ENCODE data around the gene ADCY4.
"Not testable (repeated sequence)": the region's sequence is repeated elsewhere in the genome, so short reads cannot be mapped to it uniquely, and the experiment has no call there.

ADCY4 gene

DNA sequence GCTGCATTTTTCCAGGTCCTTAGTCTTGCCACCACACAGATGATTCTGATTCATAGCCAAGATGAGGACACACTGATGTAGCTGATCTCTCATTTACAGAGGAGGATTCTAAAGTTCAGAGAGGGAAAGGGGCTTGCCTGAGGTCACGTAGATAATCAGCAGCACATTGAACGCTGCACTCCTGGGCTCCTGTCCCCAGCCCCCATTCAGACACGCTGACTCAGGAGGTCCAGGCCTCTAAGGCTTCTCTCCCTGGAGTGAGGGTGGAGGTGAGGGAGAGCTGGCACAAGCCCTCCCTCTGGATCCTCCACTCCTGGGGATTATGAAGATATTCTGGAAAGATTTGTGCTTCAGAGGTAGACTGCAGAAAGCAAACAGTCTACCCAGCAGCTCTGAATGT lies 43.5 kb upstream of the ADCY4 start:
- no peak for DNase-seq (ENCODE audit: low read depth in 2 of 2)
- TF ChIP-seq, protein P1, sequence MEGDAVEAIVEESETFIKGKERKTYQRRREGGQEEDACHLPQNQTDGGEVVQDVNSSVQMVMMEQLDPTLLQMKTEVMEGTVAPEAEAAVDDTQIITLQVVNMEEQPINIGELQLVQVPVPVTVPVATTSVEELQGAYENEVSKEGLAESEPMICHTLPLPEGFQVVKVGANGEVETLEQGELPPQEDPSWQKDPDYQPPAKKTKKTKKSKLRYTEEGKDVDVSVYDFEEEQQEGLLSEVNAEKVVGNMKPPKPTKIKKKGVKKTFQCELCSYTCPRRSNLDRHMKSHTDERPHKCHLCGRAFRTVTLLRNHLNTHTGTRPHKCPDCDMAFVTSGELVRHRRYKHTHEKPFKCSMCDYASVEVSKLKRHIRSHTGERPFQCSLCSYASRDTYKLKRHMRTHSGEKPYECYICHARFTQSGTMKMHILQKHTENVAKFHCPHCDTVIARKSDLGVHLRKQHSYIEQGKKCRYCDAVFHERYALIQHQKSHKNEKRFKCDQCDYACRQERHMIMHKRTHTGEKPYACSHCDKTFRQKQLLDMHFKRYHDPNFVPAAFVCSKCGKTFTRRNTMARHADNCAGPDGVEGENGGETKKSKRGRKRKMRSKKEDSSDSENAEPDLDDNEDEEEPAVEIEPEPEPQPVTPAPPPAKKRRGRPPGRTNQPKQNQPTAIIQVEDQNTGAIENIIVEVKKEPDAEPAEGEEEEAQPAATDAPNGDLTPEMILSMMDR (IDR thresholded peaks at IDR 0.05; ENCODE audit: low read depth, low read length) = no peak
- H3K4me3 ChIP-seq (replicated peaks in 1 of 2; ENCODE audit: low read depth in 2 of 2, low read length in 2 of 2) = no peak overlapping the region

DNA sequence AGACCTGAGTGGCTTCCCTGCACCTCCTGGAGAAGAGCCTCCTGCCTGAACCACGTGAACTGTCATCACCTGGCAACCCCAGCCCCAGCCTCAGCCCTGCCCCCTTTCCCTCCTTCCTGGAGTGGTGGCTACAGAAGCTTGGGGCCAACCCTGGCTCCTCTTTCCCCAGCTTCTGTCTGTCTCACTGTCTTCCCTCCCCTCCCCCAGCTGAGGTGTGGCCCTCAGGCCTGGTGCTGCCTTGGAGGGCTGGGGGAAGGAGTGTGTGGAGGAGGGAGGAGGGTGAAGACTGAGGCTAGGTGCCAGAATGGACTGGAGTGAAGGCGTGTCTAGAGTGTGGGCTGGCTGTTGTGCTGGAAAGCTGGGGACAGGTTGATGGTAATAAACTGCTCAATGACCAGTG lies 42.8 kb upstream of the ADCY4 start:
- TF ChIP-seq, protein P1 (IDR thresholded peaks at IDR 0.05; ENCODE audit: low read depth, low read length) = no peak
- no peak for DNase-seq (ENCODE audit: low read depth in 2 of 2)

DNA sequence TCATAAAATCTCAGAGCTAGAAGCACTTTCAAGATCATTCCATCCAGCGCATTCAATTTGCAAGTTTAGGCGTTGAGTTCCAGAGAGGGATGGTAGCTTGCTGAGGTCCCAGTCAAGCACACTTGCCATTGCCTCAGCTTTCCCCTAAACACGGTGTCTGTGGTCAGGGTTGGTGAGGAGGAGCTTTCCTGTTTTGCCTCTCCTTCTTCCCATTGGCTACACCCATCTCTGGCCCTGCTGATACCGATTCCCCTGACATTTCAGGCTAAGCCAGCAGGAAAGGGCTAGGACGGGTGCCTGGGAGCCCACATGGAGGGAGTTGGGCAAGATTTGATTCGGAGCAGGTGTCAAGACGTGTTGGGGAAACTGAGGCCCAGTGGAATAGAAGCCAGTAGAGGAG lies 42.3 kb upstream of the ADCY4 start:
- no peak overlapping the region for H3K4me3 ChIP-seq (replicated peaks in 1 of 2; ENCODE audit: low read depth in 2 of 2, low read length in 2 of 2)
- TF ChIP-seq, protein P1 (IDR thresholded peaks at IDR 0.05; ENCODE audit: low read depth, low read length) = no peak
- no peak for DNase-seq (ENCODE audit: low read depth in 2 of 2)

More for the DNA sequence above, 42.8 kb upstream of the ADCY4 start:
- no peak overlapping the region for H3K4me3 ChIP-seq (replicated peaks in 1 of 2; ENCODE audit: low read depth in 2 of 2, low read length in 2 of 2)

DNA sequence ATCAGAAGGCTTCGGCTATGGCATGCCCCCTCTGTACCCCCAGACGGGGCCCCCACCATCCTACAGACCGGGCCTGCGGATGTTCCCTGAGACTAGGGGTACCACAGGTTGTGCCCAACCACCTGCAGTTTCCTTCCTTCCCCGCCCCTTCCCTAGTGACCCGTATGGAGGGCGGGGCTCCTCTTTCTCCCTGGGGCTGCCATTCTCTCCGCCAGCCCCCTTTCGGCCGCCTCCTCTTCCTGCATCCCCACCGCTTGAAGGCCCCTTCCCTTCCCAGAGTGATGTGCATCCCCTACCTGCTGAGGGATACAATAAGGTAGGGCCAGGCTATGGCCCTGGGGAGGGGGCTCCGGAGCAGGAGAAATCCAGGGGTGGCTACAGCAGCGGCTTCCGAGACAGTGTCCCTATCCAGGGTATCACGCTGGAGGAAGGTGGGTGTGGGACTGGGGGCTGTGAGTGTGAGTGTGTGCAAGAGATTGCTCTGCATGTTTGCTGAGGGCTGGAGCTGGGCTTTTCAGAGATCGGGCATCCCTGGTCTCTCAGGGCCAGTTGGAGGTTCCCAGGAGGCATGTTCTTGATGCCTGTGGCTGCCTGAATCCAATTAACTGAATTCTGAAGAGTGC lies 41.7 kb upstream of the ADCY4 start:
- H3K4me3 ChIP-seq (replicated peaks in 1 of 2; ENCODE audit: low read depth in 2 of 2, low read length in 2 of 2) = no peak overlapping the region
- no peak for DNase-seq (ENCODE audit: low read depth in 2 of 2)
- TF ChIP-seq, protein P1 (IDR thresholded peaks at IDR 0.05; ENCODE audit: low read depth, low read length) = no peak

DNA sequence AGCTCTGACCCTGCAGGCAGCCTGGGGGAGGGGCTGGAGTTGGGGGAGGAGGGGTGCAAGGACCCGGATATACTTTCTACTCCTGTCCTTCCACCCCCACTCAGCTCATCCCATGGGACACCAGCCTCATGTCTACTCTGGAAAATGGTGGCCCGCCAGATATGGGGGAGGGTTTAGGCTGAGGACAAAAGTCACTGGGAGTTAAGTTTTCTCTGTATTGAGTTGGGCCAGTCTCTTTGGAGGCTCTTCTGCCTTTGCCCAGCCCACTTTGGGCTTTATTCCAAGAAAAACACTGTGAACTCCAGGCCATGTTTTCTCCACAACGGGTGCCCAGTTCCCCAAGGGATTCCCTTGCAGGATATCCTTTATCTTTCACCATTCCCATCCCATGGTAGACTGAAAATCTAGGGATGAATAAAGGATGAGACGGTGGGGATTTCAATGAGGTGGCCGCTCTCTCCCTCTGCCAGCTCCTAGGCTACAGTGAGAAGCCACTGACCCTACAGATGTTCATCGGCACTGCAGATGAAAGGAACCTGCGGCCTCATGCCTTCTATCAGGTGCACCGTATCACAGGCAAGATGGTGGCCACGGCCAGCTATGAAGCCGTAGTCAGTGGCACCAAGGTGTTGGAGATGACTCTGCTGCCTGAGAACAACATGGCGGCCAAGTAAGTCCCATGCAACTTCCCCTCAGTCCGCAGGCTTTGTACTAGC lies 38.0 kb upstream of the ADCY4 start:
- peak; percentile 66 to 69 for DNase-seq (ENCODE audit: low read depth in 2 of 2)
- H3K4me3 ChIP-seq (replicated peaks in 1 of 2; ENCODE audit: low read depth in 2 of 2, low read length in 2 of 2) = no peak overlapping the region
- TF ChIP-seq, protein P1 (IDR thresholded peaks at IDR 0.05; ENCODE audit: low read depth, low read length) = no peak

DNA sequence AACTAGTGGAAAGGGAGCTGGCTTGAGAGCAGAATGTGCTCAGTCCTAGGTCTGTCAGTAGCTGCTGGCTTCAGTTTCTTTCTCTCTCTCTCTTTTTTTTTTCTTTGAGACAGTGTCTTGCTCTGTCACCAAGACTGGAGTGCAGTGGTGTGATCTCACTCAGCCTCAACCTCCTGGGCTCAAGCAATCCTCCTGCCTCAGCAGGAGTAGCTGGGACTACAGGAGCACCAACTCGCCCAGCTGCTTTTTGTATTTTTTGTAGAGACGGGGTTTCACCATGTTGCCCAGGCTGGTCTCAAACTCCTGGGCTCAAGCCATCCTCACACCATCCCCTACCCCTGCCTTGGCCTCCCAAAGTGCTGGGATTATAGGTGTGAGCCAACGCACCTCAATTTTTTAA lies 36.7 kb upstream of the ADCY4 start:
- DNase-seq (ENCODE audit: low read depth in 2 of 2); H3K4me3 ChIP-seq (replicated peaks in 1 of 2; ENCODE audit: low read depth in 2 of 2, low read length in 2 of 2): not testable (repeated sequence)

DNA sequence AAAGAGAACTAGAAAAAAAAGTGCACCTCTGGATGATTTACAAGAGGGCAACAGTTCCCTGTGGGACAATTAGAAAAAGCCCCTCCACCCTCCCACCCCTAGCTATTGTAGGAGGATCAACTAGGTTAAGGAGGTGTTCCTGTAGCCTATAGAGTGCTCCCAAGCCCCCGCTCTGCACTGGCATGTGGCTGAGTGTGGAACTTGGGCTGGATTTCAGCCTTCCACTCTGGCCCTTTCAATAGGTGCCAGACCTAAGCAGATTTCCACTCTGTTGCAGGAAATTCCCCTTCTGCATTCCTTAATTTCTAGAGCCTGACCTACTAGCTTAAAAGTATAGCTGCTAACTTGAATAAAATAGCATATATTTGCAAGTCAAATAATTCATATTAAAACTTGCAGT lies 35.9 kb upstream of the ADCY4 start:
- peak in 1 of 2 donors; percentile 34 for DNase-seq (ENCODE audit: low read depth in 2 of 2)
- no peak overlapping the region for H3K4me3 ChIP-seq (replicated peaks in 1 of 2; ENCODE audit: low read depth in 2 of 2, low read length in 2 of 2)
- TF ChIP-seq, protein P1 (IDR thresholded peaks at IDR 0.05; ENCODE audit: low read depth, low read length) = no peak
